HepG2 (cell line): Measurements from ENCODE around the gene MFRP. TPM values are rescaled to one million over a fixed set of nuclear protein-coding genes. Genes with fewer than 3 reads are reported as not detected.

Experiments used
- CAMTA2 ChIP-seq: sonication (generic); formaldehyde crosslinking; IDR thresholded peaks from 2 replicates; pipeline ENCODE4 v1.4.0; 2020; ENCODE audit warnings: mild to moderate bottlenecking, missing genetic modification reagents, borderline replicate concordance
- CENPX ChIP-seq: sonication (generic); formaldehyde crosslinking; IDR thresholded peaks from 2 replicates; pipeline ENCODE4 v1.9.0; 2021; ENCODE audit warnings: mild to moderate bottlenecking, missing genetic modification reagents, moderate library complexity
- FOXM1 ChIP-seq: sonication (generic); formaldehyde crosslinking; IDR thresholded peaks from 2 replicates; pipeline ENCODE4 v1.5.0; 2020; ENCODE audit warnings: missing genetic modification reagents
- FOXP1 ChIP-seq, 2 experiments: fragments of 450-650 bp in 1 of 2; IDR thresholded peaks; 2 replicates each; pipeline ENCODE4 v1.6.1; 2017 to 2018; ENCODE audit warnings: antibody characterized with exemption in 1 of 2
- KLF6 ChIP-seq: IDR thresholded peaks from 2 replicates; pipeline ENCODE4 v1.8.0; 2016; ENCODE audit warnings: missing biosample characterization, missing genetic modification reagents
- MAZ ChIP-seq, 2 experiments: sonication (generic) in 1 of 2; formaldehyde crosslinking in 1 of 2; IDR thresholded peaks; 2 replicates each; pipeline versions ENCODE4 v1.5.0 to v1.6.1; 2012 to 2020; ENCODE audit warnings: low read depth in 2 of 2, mild to moderate bottlenecking in 2 of 2, borderline replicate concordance in 1 of 2, improper control_type of control experiment in 1 of 2, low read length in 1 of 2, missing genetic modification reagents in 1 of 2, moderate library complexity in 1 of 2
- MIER3 ChIP-seq: IDR thresholded peaks from 2 replicates; pipeline ENCODE4 v1.6.1; 2016; ENCODE audit warnings: missing compliant biosample characterization, borderline replicate concordance
- SATB2 ChIP-seq: sonication (generic); formaldehyde crosslinking; IDR thresholded peaks from 2 replicates; pipeline ENCODE4 v1.5.0; 2020; ENCODE audit warnings: missing genetic modification reagents
- ZNF292 ChIP-seq: sonication (generic); formaldehyde crosslinking; IDR thresholded peaks from 2 replicates; pipeline ENCODE4 v1.8.1; 2022; ENCODE audit warnings: mild to moderate bottlenecking, low read depth, missing genetic modification reagents, borderline replicate concordance
- ZNF333 ChIP-seq: sonication (generic); formaldehyde crosslinking; IDR thresholded peaks from 2 replicates; pipeline ENCODE4 v1.4.0; 2020; ENCODE audit warnings: mild to moderate bottlenecking, missing genetic modification reagents, borderline replicate concordance
- ZNF703 ChIP-seq: sonication (generic); formaldehyde crosslinking; IDR thresholded peaks from 2 replicates; pipeline ENCODE4 v1.5.1; 2020; ENCODE audit warnings: missing genetic modification reagents, mild to moderate bottlenecking, moderate library complexity, borderline replicate concordance
- ZSCAN12 ChIP-seq: sonication (generic); formaldehyde crosslinking; IDR thresholded peaks from 2 replicates; pipeline ENCODE4 v1.9.0; 2021; ENCODE audit warnings: mild to moderate bottlenecking, missing genetic modification reagents
- polyA plus RNA-seq, 8 experiments: library from polyadenylated mRNA; depleted of rRNA in 3 of 8; stranded (reverse) in 7 of 8; unstranded in 1 of 8; fragments of >200 nt; fragmentation: Illumina TruSeq in 4 of 8; extraction: Trizol in 4 of 8; gene quantifications; 2 replicates each; pipeline versions ENCODE4 v1.2.1 to v1.2.3, GENCODE V29; 2011 to 2016; ENCODE audit warnings: low read depth in 4 of 8, missing spikeins in 1 of 8, mixed read lengths in 1 of 8; ENCODE audit not compliant: insufficient read depth in 1 of 8
- total RNA-seq, 5 experiments: library from RNA; depleted of rRNA; stranded (reverse); fragments of >200 nt; fragmentation: Illumina TruSeq; extraction: Trizol; gene quantifications; 2 replicates each; pipeline ENCODE4 v1.2.3, GENCODE V29; 2016; ENCODE audit warnings: low read depth in 1 of 5
- TF ChIP-seq, protein P1 (sequence below): sonication (generic); formaldehyde crosslinking; IDR thresholded peaks from 2 replicates; pipeline ENCODE4 v1.5.0; 2020; ENCODE audit warnings: missing genetic modification reagents
- TF ChIP-seq, protein P2 (sequence below), 2 experiments: sonication (generic) in 1 of 2; formaldehyde crosslinking in 1 of 2; IDR thresholded peaks; 2 replicates each; pipeline versions ENCODE4 v1.4.0 to v1.6.1; 2016 to 2020; ENCODE audit warnings: borderline replicate concordance in 1 of 2, low read depth in 1 of 2, mild to moderate bottlenecking in 1 of 2, missing genetic modification reagents in 1 of 2
- TF ChIP-seq, protein P3 (sequence below): sonication (generic); formaldehyde crosslinking; IDR thresholded peaks from 2 replicates; pipeline ENCODE4 v1.8.0; 2022; ENCODE audit warnings: missing genetic modification reagents, mild to moderate bottlenecking, inconsistent platforms, borderline replicate concordance
- TF ChIP-seq, protein P4 (sequence below): sonication (generic); formaldehyde crosslinking; IDR thresholded peaks from 2 replicates; pipeline ENCODE4 v1.5.0; 2020; ENCODE audit warnings: mild to moderate bottlenecking, missing genetic modification reagents
- TF ChIP-seq, protein P5 (sequence below): sonication (generic); formaldehyde crosslinking; IDR thresholded peaks from 2 replicates; pipeline ENCODE4 v1.4.0; 2020; ENCODE audit warnings: mild to moderate bottlenecking, low read depth, missing genetic modification reagents

MFRP gene
- total and polyA plus RNA-seq, 2 of the 13 experiments (the other 11 are each of a cell fraction or from before 2014, with no cell fraction given) = not detected

DNA sequence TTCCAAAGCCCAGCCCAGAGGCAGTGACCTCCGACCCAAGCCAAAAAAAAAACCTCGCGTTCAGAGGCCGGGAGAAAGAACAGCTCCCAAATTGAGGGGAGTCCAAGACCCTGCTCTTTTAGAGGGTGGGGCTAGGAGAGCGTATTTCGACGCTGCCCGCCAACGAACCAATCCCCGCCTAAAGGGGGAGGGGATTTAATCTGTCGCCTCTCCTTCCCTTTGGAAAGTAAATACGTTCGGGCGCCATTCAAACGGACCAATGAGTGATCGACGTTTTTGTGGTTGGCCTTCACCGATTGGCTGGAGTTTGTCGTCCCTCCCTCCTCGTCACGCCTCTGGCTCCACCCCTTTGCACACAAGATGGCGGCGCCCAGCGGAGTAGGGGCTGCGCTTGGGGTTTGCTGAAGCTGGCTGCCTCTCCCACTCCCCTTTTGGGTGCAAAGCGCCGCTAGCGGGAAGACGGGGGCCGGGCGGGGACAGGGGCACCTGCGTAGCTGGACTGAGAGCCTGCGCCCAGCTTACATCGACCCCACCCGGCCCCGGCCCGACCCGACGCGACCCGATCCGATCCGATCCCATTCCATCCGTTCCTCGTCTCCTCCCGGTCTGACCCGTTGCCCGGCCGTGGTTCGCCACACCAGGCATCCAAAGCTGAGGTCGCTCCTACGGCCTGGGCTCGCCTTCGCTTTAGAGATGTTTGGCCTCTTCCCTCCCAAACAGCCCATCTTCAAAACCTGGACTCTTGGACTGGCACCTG is 12.2 kb downstream of the MFRP start, which contains the start of gene RNF26 (continued):
- TF ChIP-seq, protein P1, sequence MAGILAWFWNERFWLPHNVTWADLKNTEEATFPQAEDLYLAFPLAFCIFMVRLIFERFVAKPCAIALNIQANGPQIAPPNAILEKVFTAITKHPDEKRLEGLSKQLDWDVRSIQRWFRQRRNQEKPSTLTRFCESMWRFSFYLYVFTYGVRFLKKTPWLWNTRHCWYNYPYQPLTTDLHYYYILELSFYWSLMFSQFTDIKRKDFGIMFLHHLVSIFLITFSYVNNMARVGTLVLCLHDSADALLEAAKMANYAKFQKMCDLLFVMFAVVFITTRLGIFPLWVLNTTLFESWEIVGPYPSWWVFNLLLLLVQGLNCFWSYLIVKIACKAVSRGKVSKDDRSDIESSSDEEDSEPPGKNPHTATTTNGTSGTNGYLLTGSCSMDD (CRISPR knock-in tag) = no peak
- no peak for TF ChIP-seq ZNF292
- TF ChIP-seq CENPX (CRISPR knock-in tag) = no peak
- no peak for TF ChIP-seq FOXP1 (IDR thresholded peaks at IDR 0.05)
- no peak for TF ChIP-seq FOXP1 (CRISPR knock-in tag; IDR thresholded peaks at IDR 0.05)
- TF ChIP-seq MIER3 (CRISPR knock-in tag) = no peak
- TF ChIP-seq, protein P2, sequence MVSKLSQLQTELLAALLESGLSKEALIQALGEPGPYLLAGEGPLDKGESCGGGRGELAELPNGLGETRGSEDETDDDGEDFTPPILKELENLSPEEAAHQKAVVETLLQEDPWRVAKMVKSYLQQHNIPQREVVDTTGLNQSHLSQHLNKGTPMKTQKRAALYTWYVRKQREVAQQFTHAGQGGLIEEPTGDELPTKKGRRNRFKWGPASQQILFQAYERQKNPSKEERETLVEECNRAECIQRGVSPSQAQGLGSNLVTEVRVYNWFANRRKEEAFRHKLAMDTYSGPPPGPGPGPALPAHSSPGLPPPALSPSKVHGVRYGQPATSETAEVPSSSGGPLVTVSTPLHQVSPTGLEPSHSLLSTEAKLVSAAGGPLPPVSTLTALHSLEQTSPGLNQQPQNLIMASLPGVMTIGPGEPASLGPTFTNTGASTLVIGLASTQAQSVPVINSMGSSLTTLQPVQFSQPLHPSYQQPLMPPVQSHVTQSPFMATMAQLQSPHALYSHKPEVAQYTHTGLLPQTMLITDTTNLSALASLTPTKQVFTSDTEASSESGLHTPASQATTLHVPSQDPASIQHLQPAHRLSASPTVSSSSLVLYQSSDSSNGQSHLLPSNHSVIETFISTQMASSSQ (IDR thresholded peaks at IDR 0.05; ENCODE audit: low read depth) = no peak
- TF ChIP-seq, protein P2 (CRISPR knock-in tag; IDR thresholded peaks at IDR 0.05; ENCODE audit: borderline replicate concordance) = no peak
- no peak; the same call in 1 of the 2 replicates for TF ChIP-seq KLF6
- TF ChIP-seq CAMTA2 (CRISPR knock-in tag) = no peak
- peak; percentile 99 for TF ChIP-seq FOXM1 (CRISPR knock-in tag)
- TF ChIP-seq ZSCAN12 (CRISPR knock-in tag) = no peak
- TF ChIP-seq ZNF703 = no peak
- TF ChIP-seq MAZ (IDR thresholded peaks at IDR 0.05; ENCODE audit: borderline replicate concordance, low read depth, low read length) = no peak
- TF ChIP-seq MAZ (CRISPR knock-in tag; IDR thresholded peaks at IDR 0.05; ENCODE audit: low read depth) = no peak
- TF ChIP-seq, protein P3, sequence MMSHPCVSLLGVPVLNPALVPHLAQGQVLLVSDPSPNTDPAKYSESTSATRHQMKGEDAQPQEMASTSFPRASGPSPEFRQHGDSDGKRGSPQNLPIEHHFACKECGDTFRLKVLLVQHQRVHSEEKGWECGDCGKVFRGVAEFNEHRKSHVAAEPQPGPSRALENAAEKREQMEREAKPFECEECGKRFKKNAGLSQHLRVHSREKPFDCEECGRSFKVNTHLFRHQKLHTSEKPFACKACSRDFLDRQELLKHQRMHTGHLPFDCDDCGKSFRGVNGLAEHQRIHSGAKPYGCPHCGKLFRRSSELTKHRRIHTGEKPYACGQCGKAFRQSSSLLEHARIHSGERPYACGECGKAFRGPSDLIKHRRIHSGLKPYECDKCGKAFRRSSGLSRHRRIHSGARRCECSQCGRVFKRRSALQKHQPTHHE (CRISPR knock-in tag) = no peak
- TF ChIP-seq, protein P4, sequence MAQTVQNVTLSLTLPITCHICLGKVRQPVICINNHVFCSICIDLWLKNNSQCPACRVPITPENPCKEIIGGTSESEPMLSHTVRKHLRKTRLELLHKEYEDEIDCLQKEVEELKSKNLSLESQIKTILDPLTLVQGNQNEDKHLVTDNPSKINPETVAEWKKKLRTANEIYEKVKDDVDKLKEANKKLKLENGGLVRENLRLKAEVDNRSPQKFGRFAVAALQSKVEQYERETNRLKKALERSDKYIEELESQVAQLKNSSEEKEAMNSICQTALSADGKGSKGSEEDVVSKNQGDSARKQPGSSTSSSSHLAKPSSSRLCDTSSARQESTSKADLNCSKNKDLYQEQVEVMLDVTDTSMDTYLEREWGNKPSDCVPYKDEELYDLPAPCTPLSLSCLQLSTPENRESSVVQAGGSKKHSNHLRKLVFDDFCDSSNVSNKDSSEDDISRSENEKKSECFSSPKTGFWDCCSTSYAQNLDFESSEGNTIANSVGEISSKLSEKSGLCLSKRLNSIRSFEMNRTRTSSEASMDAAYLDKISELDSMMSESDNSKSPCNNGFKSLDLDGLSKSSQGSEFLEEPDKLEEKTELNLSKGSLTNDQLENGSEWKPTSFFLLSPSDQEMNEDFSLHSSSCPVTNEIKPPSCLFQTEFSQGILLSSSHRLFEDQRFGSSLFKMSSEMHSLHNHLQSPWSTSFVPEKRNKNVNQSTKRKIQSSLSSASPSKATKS (CRISPR knock-in tag) = no peak
- no peak; the same call in 1 of the 2 replicates for TF ChIP-seq ZNF333 (CRISPR knock-in tag)
- TF ChIP-seq SATB2 = no peak
- TF ChIP-seq, protein P5, sequence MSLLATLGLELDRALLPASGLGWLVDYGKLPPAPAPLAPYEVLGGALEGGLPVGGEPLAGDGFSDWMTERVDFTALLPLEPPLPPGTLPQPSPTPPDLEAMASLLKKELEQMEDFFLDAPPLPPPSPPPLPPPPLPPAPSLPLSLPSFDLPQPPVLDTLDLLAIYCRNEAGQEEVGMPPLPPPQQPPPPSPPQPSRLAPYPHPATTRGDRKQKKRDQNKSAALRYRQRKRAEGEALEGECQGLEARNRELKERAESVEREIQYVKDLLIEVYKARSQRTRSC (CRISPR knock-in tag) = no peak
